Colon (tissue), 2 donors: ENCODE results near the gene RGR.

ENCODE experiments used
- FAIRE-seq: peaks from 2 replicates; lab custom pipeline; 2012; peaks lifted over from hg19 to GRCh38; lab: Jason Lieb, UNC
- donor health status: control.
- donor health status: control.

RGR gene

GRCh38 chr10:84221916-84222315 lies 22.9 kb upstream of the RGR start:
- FAIRE-seq = no peak

- FAIRE-seq = no peak
These were observed 20.3 kb upstream of the RGR start for GRCh38 chr10:84224411-84225028.

- FAIRE-seq = no peak
These were observed 19.3 kb upstream of the RGR start, which contains the start of gene LRIT2 for GRCh38 chr10:84225427-84226173. Gene LRIT2 (minus strand): TSS chr10:84225544. CDS start chr10:84225520, 24 bp downstream.

- no peak for FAIRE-seq
These were observed 18.2 kb upstream of the RGR start for GRCh38 chr10:84226616-84227015.

- FAIRE-seq = no peak
These were observed 17.0 kb upstream of the RGR start for GRCh38 chr10:84227810-84228209.

- FAIRE-seq = no peak
These were observed 14.5 kb upstream of the RGR start for GRCh38 chr10:84230359-84230758.

- no peak for FAIRE-seq
These were observed 12.5 kb upstream of the RGR start for GRCh38 chr10:84232376-84232775.

GRCh38 chr10:84233940-84234339 lies 10.9 kb upstream of the RGR start:
- FAIRE-seq = no peak

- no peak for FAIRE-seq
These were observed 10.4 kb upstream of the RGR start for GRCh38 chr10:84234479-84234878.

GRCh38 chr10:84235096-84235495 lies 9.8 kb upstream of the RGR start:
- no peak for FAIRE-seq

GRCh38 chr10:84236807-84237198 lies 8.1 kb upstream of the RGR start:
- FAIRE-seq = no peak

- FAIRE-seq = no peak
These were observed 7.4 kb upstream of the RGR start for GRCh38 chr10:84237199-84238051.

- FAIRE-seq = no peak
These were observed 5.9 kb upstream of the RGR start for GRCh38 chr10:84238909-84239308.

- no peak for FAIRE-seq
These were observed 3.6 kb upstream of the RGR start, which contains the start of gene LRIT1 for GRCh38 chr10:84241185-84241790. Gene LRIT1 (minus strand): TSS chr10:84241546. CDS start chr10:84241439, 107 bp downstream.

- no peak for FAIRE-seq
These were observed 1.1 kb upstream of the RGR start for GRCh38 chr10:84243759-84244158.

GRCh38 chr10:84247496-84247895 lies 2.6 kb downstream of the RGR start:
- FAIRE-seq = no peak

GRCh38 chr10:84248794-84249193 lies 3.9 kb downstream of the RGR start:
- FAIRE-seq = no peak

- no peak for FAIRE-seq
These were observed 10.0 kb downstream of the RGR start for GRCh38 chr10:84254552-84255478.

- no peak for FAIRE-seq
These were observed 11.9 kb downstream of the RGR start for GRCh38 chr10:84256510-84257342.

GRCh38 chr10:84257343-84258020 lies 12.6 kb downstream of the RGR start:
- no peak for FAIRE-seq
